A549 (cell line): ENCODE data around the gene TBATA. TPM values are rescaled to one million over a fixed set of nuclear protein-coding genes. Genes with fewer than 3 reads are reported as not detected.
A peak's percentile ranks its signal among the peaks of the same experiment; 100 is the strongest.

Experiments used
- ATAC-seq, 2 experiments: fragments of 200-7000 bp in 1 of 2; fragments of >200 bp in 1 of 2; cut with Nextera tagmentation in 1 of 2; cut with Tn5 transposase in 1 of 2; 3 replicates each; pipeline versions ENCODE4 v1.8.0 to v1.9.1; 2018 to 2020; ENCODE audit warnings: mild to moderate bottlenecking in 1 of 2, moderate library complexity in 1 of 2
- CTCF ChIA-PET: fragments of 300-600 bp; sonication (Branson Sonifier 250); formaldehyde crosslinking; extraction: SDS; loops from one replicate; lab custom pipeline; 2021; ENCODE audit warnings: antibody characterized with exemption, inconsistent platforms; lab: Yijun Ruan, JAX
- POLR2A ChIA-PET: fragments of 350-600 bp; formaldehyde crosslinking; extraction: SDS; loops from one replicate; lab custom pipeline; 2021; ENCODE audit warnings: antibody characterized with exemption, inconsistent platforms; lab: Yijun Ruan, JAX
- DNase-seq, 2 experiments: peaks; one replicate each; pipeline versions ENCODE4 v3.0.0 to v3.0.0-alpha.2; 2011 to 2016; ENCODE audit warnings: low read depth in 1 of 2, low spot score in 1 of 2
- FAIRE-seq: peaks from 2 replicates; lab custom pipeline; 2011; peaks lifted over from hg19 to GRCh38; lab: Jason Lieb, UNC
- H3K27ac ChIP-seq, 2 experiments: fragments of >200 bp; sonication (Bioruptor Twin); formaldehyde crosslinking; 3 replicates each; pipeline ENCODE4 v1.5.1; 2016 to 2017
- H3K4me1 ChIP-seq: fragments of >200 bp; sonication (Bioruptor Twin); formaldehyde crosslinking; 3 replicates; pipeline ENCODE4 v1.6.1; 2016
- H3K4me2 ChIP-seq: fragments of >200 bp; sonication (Bioruptor Twin); formaldehyde crosslinking; 3 replicates; pipeline ENCODE4 v1.6.1; 2016
- H3K4me3 ChIP-seq: fragments of >200 bp; sonication (Bioruptor Twin); formaldehyde crosslinking; 3 replicates; pipeline ENCODE4 v1.5.1; 2016
- H3K9me3 ChIP-seq: fragments of >200 bp; sonication (Bioruptor Twin); formaldehyde crosslinking; 3 replicates; pipeline ENCODE4 v1.6.1; 2016
- BCL3 ChIP-seq: fragments of >200 bp; sonication (Bioruptor Twin); formaldehyde crosslinking; IDR thresholded peaks from 3 replicates; pipeline ENCODE4 v1.6.1; 2016
- CBX2 ChIP-seq: fragments of 200-600 bp; sonication (generic); IDR thresholded peaks from 2 replicates; pipeline ENCODE4 v1.6.1; 2016; ENCODE audit warnings: low read depth, mild to moderate bottlenecking, borderline replicate concordance
- CTCF ChIP-seq: fragments of >200 bp; sonication (Bioruptor Twin); formaldehyde crosslinking; IDR thresholded peaks from 3 replicates; pipeline ENCODE4 v1.5.1; 2016
- EHF ChIP-seq: fragments of 250-450 bp; sonication (Bioruptor Pico); IDR thresholded peaks from 2 replicates; pipeline ENCODE4 v1.5.0; 2020; ENCODE audit warnings: mild to moderate bottlenecking
- ELK1 ChIP-seq: fragments of 150-350 bp; IDR thresholded peaks from 2 replicates; pipeline ENCODE4 v1.6.1; 2014; ENCODE audit warnings: low read depth, mild to moderate bottlenecking, low read length
- ESRRA ChIP-seq: fragments of 150-350 bp; IDR thresholded peaks from 2 replicates; pipeline ENCODE4 v1.6.1; 2014; ENCODE audit warnings: mild to moderate bottlenecking, low read length, borderline replicate concordance
- FOSL2 ChIP-seq, 2 experiments: fragments of 450-650 bp in 1 of 2; fragments of >200 bp in 1 of 2; sonication (Bioruptor Twin) in 1 of 2; formaldehyde crosslinking; IDR thresholded peaks; 2 replicates each; pipeline versions ENCODE4 v1.5.0 to v1.6.1; 2016 to 2020; ENCODE audit warnings: mild to moderate bottlenecking in 1 of 2, moderate library complexity in 1 of 2
- FOXS1 ChIP-seq: fragments of 250-450 bp; sonication (Bioruptor Pico); IDR thresholded peaks from 2 replicates; pipeline ENCODE4 v1.5.0; 2020; ENCODE audit warnings: mild to moderate bottlenecking, moderate library complexity
- GATA3 ChIP-seq: IDR thresholded peaks from 2 replicates; pipeline ENCODE4 v1.6.1; 2012; ENCODE audit warnings: borderline replicate concordance
- HDAC2 ChIP-seq: fragments of 200-600 bp; sonication (generic); IDR thresholded peaks from 2 replicates; pipeline ENCODE4 v1.6.1; 2016
- HOXB13 ChIP-seq: fragments of 250-450 bp; sonication (Bioruptor Pico); IDR thresholded peaks from 2 replicates; pipeline ENCODE4 v1.5.0; 2020; ENCODE audit warnings: low read depth, mild to moderate bottlenecking, moderate library complexity
- JUN ChIP-seq, 2 experiments: fragments of >200 bp; sonication (Bioruptor Twin); formaldehyde crosslinking; IDR thresholded peaks; 2 replicates in 1 of 2; 3 replicates in 1 of 2; pipeline ENCODE4 v1.6.1; 2016 to 2017
- KDM1A ChIP-seq: fragments of 200-600 bp; sonication (generic); IDR thresholded peaks from 2 replicates; pipeline ENCODE4 v1.6.1; 2016; ENCODE audit warnings: low read depth, mild to moderate bottlenecking
- KDM5A ChIP-seq: fragments of 200-600 bp; sonication (generic); IDR thresholded peaks from 2 replicates; pipeline ENCODE4 v1.6.1; 2016; ENCODE audit warnings: antibody characterized with exemption, mild to moderate bottlenecking
- NR3C1 ChIP-seq: fragments of >200 bp; sonication (Bioruptor Twin); formaldehyde crosslinking; IDR thresholded peaks from 3 replicates; pipeline ENCODE4 v1.6.1; 2017
- PHF8 ChIP-seq: fragments of 200-600 bp; sonication (generic); IDR thresholded peaks from 2 replicates; pipeline ENCODE4 v1.6.1; 2016; ENCODE audit warnings: low read depth, mild to moderate bottlenecking, antibody characterized with exemption, moderate library complexity, borderline replicate concordance
- POLR2A ChIP-seq: IDR thresholded peaks from 2 replicates; pipeline ENCODE4 v1.6.1; 2012; ENCODE audit warnings: mild to moderate bottlenecking, low read length
- RAD21 ChIP-seq, 2 experiments: fragments of >200 bp in 1 of 2; sonication (Bioruptor Twin) in 1 of 2; formaldehyde crosslinking in 1 of 2; IDR thresholded peaks in 1 of 2; conservative IDR thresholded peaks in 1 of 2; 2 replicates in 1 of 2; 3 replicates in 1 of 2; pipeline ENCODE4 v1.6.1; 2012 to 2018; ENCODE audit warnings: inconsistent platforms in 1 of 2
- RCOR1 ChIP-seq: fragments of 150-350 bp; IDR thresholded peaks from 2 replicates; pipeline ENCODE4 v1.6.1; 2014; ENCODE audit warnings: antibody characterized with exemption, low read length, low read depth
- REST ChIP-seq: fragments of 200-600 bp; sonication (generic); IDR thresholded peaks from 2 replicates; pipeline ENCODE4 v1.6.1; 2016; ENCODE audit warnings: antibody characterized with exemption, mild to moderate bottlenecking, moderate library complexity
- RFX5 ChIP-seq: fragments of 450-650 bp; IDR thresholded peaks from 2 replicates; pipeline ENCODE4 v1.7.1; 2014; ENCODE audit warnings: antibody characterized with exemption, mild to moderate bottlenecking, moderate library complexity
- SREBF2 ChIP-seq: fragments of 450-650 bp; IDR thresholded peaks from 2 replicates; pipeline ENCODE4 v1.6.1; 2014; ENCODE audit warnings: mild to moderate bottlenecking, moderate library complexity
- TFCP2L1 ChIP-seq: fragments of 250-450 bp; sonication (Bioruptor Pico); IDR thresholded peaks from 2 replicates; pipeline ENCODE4 v1.5.0; 2021; ENCODE audit warnings: mild to moderate bottlenecking
- USF2 ChIP-seq: fragments of 450-650 bp; IDR thresholded peaks from 2 replicates; pipeline ENCODE4 v1.6.1; 2014; ENCODE audit warnings: antibody characterized with exemption
- ZFP36 ChIP-seq: fragments of 450-650 bp; IDR thresholded peaks from 2 replicates; pipeline ENCODE4 v1.6.1; 2014; ENCODE audit warnings: borderline replicate concordance; ENCODE audit not compliant: partially characterized antibody
- ZNF302 ChIP-seq: fragments of 250-450 bp; sonication (Bioruptor Pico); IDR thresholded peaks from 2 replicates; pipeline ENCODE4 v1.9.0; 2021; ENCODE audit warnings: inconsistent platforms, mild to moderate bottlenecking, moderate library complexity
- WGBS: methylation state at CpG from one replicate; pipeline ENCODE4 v1.1.6; 2017; ENCODE audit errors: missing lambda C conversion rate; 5-methylcytosine and 5-hydroxymethylcytosine counted together
- polyA plus RNA-seq, 4 experiments: library from polyadenylated mRNA; depleted of rRNA in 3 of 4; stranded (reverse); fragments of >200 nt; fragmentation: RNase III in 1 of 4; extraction: RNeasy Plus Mini Kit Qiagen cat#74134 plus additional on column Dnase treatment in 1 of 4; gene quantifications; 2 replicates in 3 of 4; 3 replicates in 1 of 4; pipeline ENCODE4 v1.2.3, GENCODE V29; 2011 to 2017

TBATA gene
- polyA plus RNA-seq, 2 of the 4 experiments (the other 2 are of a cell fraction) = not detected

- no peak for FAIRE-seq
- no peak for ATAC-seq
- ChIA-PET CTCF (interaction anchor here (0.6 kb wide), 1 partner anchor 174 kb away, joined by 3 read pairs; no protein-coding TSS in a partner anchor), POLR2A (no interaction called here)
- WGBS = 92% methylated on average over 3 of the region's 3 CpGs
- Histone ChIP-seq H3K4me3 (no peak overlapping the region), H3K27ac (no peak overlapping the region), H3K4me2 (no peak overlapping the region), H3K9me3 (no peaks in the 10 kb centered on the region), H3K4me1 (peaks cover 8% of the 10 kb centered on the region; the same call in 1 of the 3 replicates)
- TF ChIP-seq KDM1A = no peak
- no peak for TF ChIP-seq GATA3
- TF ChIP-seq KDM5A = no peak
- TF ChIP-seq HOXB13 (CRISPR knock-in tag) = no peak
- no peak for TF ChIP-seq CTCF
- no peak for TF ChIP-seq ESRRA
- no peak for TF ChIP-seq ZFP36
- TF ChIP-seq RAD21 (conservative IDR thresholded peaks at IDR 0.05 in 1 of 2, IDR thresholded peaks at IDR 0.05 in 1 of 2) = no peak
- no peak for TF ChIP-seq USF2
- TF ChIP-seq NR3C1 = no peak
- no peak for TF ChIP-seq EHF (CRISPR knock-in tag)
- no peak for TF ChIP-seq JUN (IDR thresholded peaks at IDR 0.05)
- no peak for TF ChIP-seq CBX2
- TF ChIP-seq RCOR1 = no peak
- no peak for TF ChIP-seq TFCP2L1
- TF ChIP-seq POLR2A = no peak
- TF ChIP-seq ELK1 = no peak
- TF ChIP-seq RFX5 = no peak
- TF ChIP-seq ZNF302 (CRISPR knock-in tag) = no peak
- DNase-seq = no peak
These were observed 61.4 kb downstream of the TBATA start for GRCh38 chr10:70723771-70724170.

GRCh38 chr10:70722820-70723424 lies 62.3 kb downstream of the TBATA start:
- ChIA-PET POLR2A (no interaction called here), CTCF (interaction anchor here (0.5 to 0.6 kb wide), 2 partner anchors 36 to 795 kb away, joined by 3 read pairs; no protein-coding TSS in a partner anchor)
- FAIRE-seq = no peak
- Histone ChIP-seq H3K27ac (no peak overlapping the region), H3K9me3 (no peaks in the 10 kb centered on the region), H3K4me1 (peaks cover 8% of the 10 kb centered on the region; the same call in 1 of the 3 replicates), H3K4me3 (no peak overlapping the region), H3K4me2 (no peak overlapping the region)
- 84% methylated on average over 4 of the region's 4 CpGs for WGBS
- TF ChIP-seq PHF8 = no peak
- no peak for TF ChIP-seq HDAC2
- no peak for TF ChIP-seq ESRRA
- TF ChIP-seq SREBF2 = no peak
- no peak for TF ChIP-seq RCOR1
- no peak for TF ChIP-seq REST
- no peak for TF ChIP-seq FOXS1 (CRISPR knock-in tag)
- no peak for TF ChIP-seq ZNF302 (CRISPR knock-in tag)
- TF ChIP-seq BCL3 = no peak
- no peak for TF ChIP-seq HOXB13 (CRISPR knock-in tag)
- no peak for TF ChIP-seq FOSL2 (IDR thresholded peaks at IDR 0.05)
- no peak; the same call in 1 of the 2 replicates for TF ChIP-seq FOSL2 (CRISPR knock-in tag; IDR thresholded peaks at IDR 0.05)
- DNase-seq = peak in 1 of 2 experiments; percentile 15
- peak; percentile 44 to 57; a peak in 4 of 6 replicates for ATAC-seq
